ENCODE measurements around the gene CEMIP.

CEMIP gene

GRCh38 chr15:80989518-80990478 is 210.6 kb downstream of the CEMIP start, which contains the start of gene MESD:
MESD (minus strand) TSS chr15:80989819; CDS start chr15:80989791, 28 bp downstream.
- DNase-seq: peak; percentile 93

- DNase-seq: no peak
Measured at GRCh38 chr15:80990955-80991354, 211.8 kb downstream of the CEMIP start.

GRCh38 chr15:80991421-80991820 is 212.3 kb downstream of the CEMIP start:
- no peak for DNase-seq

GRCh38 chr15:80992006-80992405 is 212.8 kb downstream of the CEMIP start:
- DNase-seq: no peak

DNA sequence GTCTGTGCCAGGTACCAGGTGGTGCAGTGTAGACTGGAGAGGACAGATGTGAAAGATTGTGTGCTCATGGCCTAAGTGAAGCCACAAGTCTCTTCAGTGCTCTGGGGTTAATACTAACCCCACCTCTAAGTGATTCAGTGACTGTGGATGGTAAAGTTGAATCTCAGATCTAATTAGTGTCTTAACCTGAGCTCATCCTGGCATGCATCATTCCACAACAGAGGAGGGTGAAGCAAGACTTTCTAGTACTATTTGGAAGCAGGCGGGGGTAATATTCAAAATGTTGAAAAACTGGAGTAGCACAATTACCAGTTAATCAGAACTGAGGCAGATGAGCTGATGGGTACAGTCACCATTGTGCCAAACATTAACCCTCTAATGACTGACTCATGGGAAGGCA is 213.3 kb downstream of the CEMIP start:
- no peak for DNase-seq

- DNase-seq: no peak
Measured at GRCh38 chr15:80996247-80996646, 217.1 kb downstream of the CEMIP start.

GRCh38 chr15:80997692-80998091 is 218.5 kb downstream of the CEMIP start:
- no peak for DNase-seq

DNA sequence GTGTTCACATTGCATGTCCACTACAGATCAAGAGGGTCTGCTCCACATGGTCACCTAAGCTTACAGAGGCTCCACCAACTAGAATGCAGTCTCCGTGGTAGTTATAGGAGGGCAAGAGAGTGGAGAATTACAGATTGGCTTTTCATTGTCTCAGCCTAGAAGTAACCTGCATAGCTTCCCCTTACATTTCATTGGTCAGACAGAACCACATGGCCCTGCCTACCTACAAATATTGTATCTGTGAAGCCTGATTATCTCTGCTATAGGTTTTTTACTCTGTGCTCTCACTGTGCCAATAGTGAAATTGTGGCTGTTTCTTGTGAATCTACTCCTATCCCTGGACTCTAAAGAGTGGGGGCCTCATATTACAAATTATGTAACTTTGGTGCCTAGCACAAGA is 219.1 kb downstream of the CEMIP start:
- no peak for DNase-seq

DNA sequence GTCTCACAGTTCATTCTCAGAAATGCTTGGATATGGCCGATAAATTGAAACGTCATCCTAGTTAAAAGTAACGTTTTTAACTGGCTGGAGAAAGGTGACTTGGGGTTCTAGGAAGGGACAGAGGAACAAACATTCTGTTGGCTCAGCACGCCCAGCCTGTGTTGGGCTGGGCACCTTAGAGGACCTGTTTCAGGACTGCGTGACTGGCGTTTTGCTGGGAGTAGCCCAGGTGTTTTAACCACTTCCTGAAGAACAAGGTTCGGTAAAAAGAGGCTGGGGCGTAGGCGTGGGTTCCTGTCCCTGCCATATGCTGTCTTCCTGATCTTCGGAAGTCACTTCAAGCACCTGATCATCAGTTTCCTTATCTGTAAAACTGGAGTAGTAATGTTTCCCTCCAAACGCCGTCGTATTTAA is 220.5 kb downstream of the CEMIP start:
- DNase-seq: no peak

DNA sequence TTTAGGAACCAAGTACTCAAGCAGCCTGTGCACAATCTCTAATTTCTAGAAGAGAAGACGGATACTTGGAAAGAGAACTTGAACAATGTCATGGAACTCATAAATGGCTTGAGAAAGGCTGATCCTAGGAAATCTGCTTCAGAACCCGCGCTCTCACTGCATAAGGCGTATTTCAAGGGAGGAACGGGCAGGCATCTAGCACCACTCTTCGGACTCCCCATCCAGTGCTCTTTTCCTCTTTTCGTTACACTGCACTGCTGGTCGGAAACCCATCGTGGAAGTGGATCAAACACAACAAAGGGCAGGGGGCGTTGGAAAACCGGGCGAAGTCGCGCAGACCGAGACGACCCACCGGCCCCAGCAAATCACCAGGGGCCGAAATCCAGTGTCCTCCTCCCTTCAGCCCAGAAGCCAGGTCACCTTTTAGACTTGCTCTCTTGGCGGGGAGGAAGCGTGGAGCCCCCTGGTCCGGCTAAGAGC is 221.0 kb downstream of the CEMIP start:
- no peak for DNase-seq

DNA sequence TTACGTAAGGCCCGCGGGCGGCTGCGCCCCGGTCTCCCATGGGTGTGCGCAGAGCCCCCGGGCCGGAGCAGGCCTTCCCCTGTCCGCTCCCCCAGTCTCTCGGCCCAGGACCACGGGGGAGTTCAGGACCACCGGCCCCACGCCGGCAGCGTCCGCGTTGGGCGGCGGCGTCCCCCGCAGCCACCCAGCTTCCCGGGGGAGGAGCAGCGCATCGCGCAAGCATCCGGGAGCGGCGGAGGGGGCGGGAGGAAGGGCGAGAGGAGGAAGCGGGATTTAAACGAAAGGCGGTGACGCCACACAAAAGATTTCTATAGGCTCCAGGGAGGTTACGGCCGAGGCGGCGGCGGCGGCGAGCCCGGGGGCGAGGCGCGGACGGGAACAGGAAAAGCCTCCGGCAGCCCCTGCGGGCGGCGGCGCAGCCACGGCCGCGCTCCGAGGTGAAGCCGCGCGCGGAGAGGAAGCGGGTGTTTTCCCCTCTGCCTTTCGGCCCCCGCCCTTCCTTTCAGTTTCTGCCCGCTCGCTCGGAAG is 221.5 kb downstream of the CEMIP start, which contains the start of gene TLNRD1:
Gene TLNRD1 (plus strand): TSS at position 300 of the 528 bp plus-strand sequence. CDS start 1,349 bp downstream, outside the sequence.
- peak; percentile 75 for DNase-seq

Data from KG1 (cell line).